ENCODE data around the gene TPSG1.

The TPSG1 gene

GRCh38 chr16:1220098-1220728 is 4.9 kb downstream of the TPSG1 start:
- no peak for TF ChIP-seq CTCF (IDR thresholded peaks at IDR 0.05)
- no peak for DNase-seq
- no peaks in the 10 kb centered on the region for H3K4me1 Mint-ChIP-seq
- H3K27me3 Mint-ChIP-seq (ENCODE audit: low read depth, poor library complexity), result no peaks in the 10 kb centered on the region
- peaks cover 5% of the 10 kb centered on the region for H3K36me3 Mint-ChIP-seq (ENCODE audit: low read depth)
- no peak overlapping the region for H3K4me3 Mint-ChIP-seq
- no peak overlapping the region for H3K27ac Mint-ChIP-seq
- no peaks in the 10 kb centered on the region for H3K9me3 Mint-ChIP-seq

GRCh38 chr16:1218930-1219611 is 6.0 kb downstream of the TPSG1 start:
- no peak for TF ChIP-seq CTCF (IDR thresholded peaks at IDR 0.05)
- no peaks in the 10 kb centered on the region for H3K9me3 Mint-ChIP-seq
- no peaks in the 10 kb centered on the region for H3K4me1 Mint-ChIP-seq
- peaks cover 5% of the 10 kb centered on the region for H3K36me3 Mint-ChIP-seq (ENCODE audit: low read depth)
- no peak overlapping the region for H3K4me3 Mint-ChIP-seq
- no peaks in the 10 kb centered on the region for H3K27me3 Mint-ChIP-seq (ENCODE audit: low read depth, poor library complexity)
- H3K27ac Mint-ChIP-seq, result no peak overlapping the region
- DNase-seq, result no peak

- Mint-ChIP-seq H3K4me1 (no peaks in the 10 kb centered on the region), H3K4me3 (no peak overlapping the region), H3K9me3 (no peaks in the 10 kb centered on the region), H3K27ac (no peak overlapping the region), H3K27me3 (ENCODE audit: low read depth, poor library complexity) (no peaks in the 10 kb centered on the region), H3K36me3 (ENCODE audit: low read depth) (peaks cover 5% of the 10 kb centered on the region)
- no peak for DNase-seq
- TF ChIP-seq CTCF (IDR thresholded peaks at IDR 0.05), result no peak
Measured at GRCh38 chr16:1218061-1218929, 6.8 kb downstream of the TPSG1 start.

- peaks cover 5% of the 10 kb centered on the region for H3K36me3 Mint-ChIP-seq (ENCODE audit: low read depth)
Measured at GRCh38 chr16:1217526-1217925, 7.5 kb downstream of the TPSG1 start.

GRCh38 chr16:1216681-1217400 is 8.2 kb downstream of the TPSG1 start:
- Mint-ChIP-seq H3K27me3 (ENCODE audit: low read depth, poor library complexity) (no peaks in the 10 kb centered on the region), H3K4me1 (no peaks in the 10 kb centered on the region), H3K27ac (no peak overlapping the region), H3K36me3 (ENCODE audit: low read depth) (peaks cover 5% of the 10 kb centered on the region), H3K4me3 (no peak overlapping the region), H3K9me3 (no peaks in the 10 kb centered on the region)
- TF ChIP-seq CTCF (IDR thresholded peaks at IDR 0.05), result no peak
- no peak for DNase-seq

More at GRCh38 chr16:1217526-1217925, 7.5 kb downstream of the TPSG1 start:
- H3K4me1 Mint-ChIP-seq, result no peaks in the 10 kb centered on the region
- H3K27ac Mint-ChIP-seq, result no peak overlapping the region
- H3K9me3 Mint-ChIP-seq, result no peaks in the 10 kb centered on the region
- no peak for DNase-seq
- no peak for TF ChIP-seq CTCF (IDR thresholded peaks at IDR 0.05)
- H3K4me3 Mint-ChIP-seq, result no peak overlapping the region
- no peaks in the 10 kb centered on the region for H3K27me3 Mint-ChIP-seq (ENCODE audit: low read depth, poor library complexity)
